GM12878 (cell line): ENCODE measurements around the gene ILRUN. TPM values are rescaled to one million over a fixed set of nuclear protein-coding genes. Genes with fewer than 3 reads are reported as not detected.

Experiments used
- ATAC-seq: fragments of 200-7000 bp; cut with Tn5 transposase; 3 replicates; pipeline ENCODE4 v1.9.1; 2020; ENCODE audit warnings: mild to moderate bottlenecking, moderate library complexity
- BruUV-seq: library from RNA; stranded (reverse); fragments of 400-500 nt; replicated peaks from 2 replicates; lab custom pipeline; 2021; lab: Mats Ljungman, UMichigan
- CTCF ChIA-PET: fragments of 300-600 bp; sonication (Branson Sonifier 250); formaldehyde crosslinking; extraction: SDS; loops from one replicate; lab custom pipeline; 2021; ENCODE audit warnings: inconsistent platforms; lab: Yijun Ruan, JAX
- POLR2A ChIA-PET: fragments of 350-600 bp; formaldehyde crosslinking; extraction: SDS; loops from one replicate; lab custom pipeline; 2021; ENCODE audit warnings: inconsistent platforms; lab: Charles Lee
- RAD21 ChIA-PET: fragments of 300-600 bp; sonication (Branson Sonifier 250); formaldehyde crosslinking; loops from one replicate; lab custom pipeline; 2023; ENCODE audit warnings: antibody characterized with exemption; ENCODE audit not compliant: unreplicated experiment; lab: Charles Lee
- SMC1A ChIA-PET: fragments of 300-600 bp; sonication (Branson Sonifier 250); formaldehyde crosslinking; loops from one replicate; lab custom pipeline; 2023; ENCODE audit not compliant: unreplicated experiment, uncharacterized antibody; lab: Charles Lee
- DNase-seq: peaks from one replicate; pipeline ENCODE4 v3.0.0-alpha.2; 2011; ENCODE audit warnings: low read depth, low spot score
- FAIRE-seq: peaks from 3 replicates; lab custom pipeline; 2011; peaks lifted over from hg19 to GRCh38; lab: Jason Lieb, UNC
- H2AFZ ChIP-seq: 2 replicates; pipeline ENCODE4 v1.6.0; 2011; ENCODE audit warnings: low read depth, low read length, control low read depth; ENCODE audit not compliant: control insufficient read depth
- H3K27ac ChIP-seq: 2 replicates; pipeline ENCODE4 v1.5.1; 2011; ENCODE audit warnings: control low read depth; ENCODE audit not compliant: control insufficient read depth, insufficient read depth
- H3K27me3 ChIP-seq, 2 experiments: replicated peaks in 1 of 2; 2 replicates each; pipeline versions ENCODE4 v1.6.0 to v1.6.1; 2011; ENCODE audit warnings: low read length in 1 of 2; ENCODE audit not compliant: control insufficient read depth in 2 of 2, insufficient read depth in 2 of 2
- H3K36me3 ChIP-seq, 2 experiments: 2 replicates each; pipeline ENCODE4 v1.5.1; 2011; ENCODE audit warnings: low read length in 1 of 2; ENCODE audit not compliant: control insufficient read depth in 2 of 2, insufficient read depth in 2 of 2
- H3K4me1 ChIP-seq: 2 replicates; pipeline ENCODE4 v1.6.1; 2011; ENCODE audit warnings: mild to moderate bottlenecking, low read length, moderate library complexity, mixed read lengths; ENCODE audit not compliant: control insufficient read depth, insufficient read depth
- H3K4me2 ChIP-seq: 2 replicates; pipeline ENCODE4 v1.6.0; 2011; ENCODE audit warnings: control low read depth; ENCODE audit not compliant: control insufficient read depth, insufficient read depth
- H3K4me3 ChIP-seq: fragments of 200-600 bp; sonication (generic); 2 replicates; pipeline ENCODE4 v1.5.1; 2016
- H3K79me2 ChIP-seq: 2 replicates; pipeline ENCODE4 v1.6.0; 2011; ENCODE audit warnings: low read length; ENCODE audit not compliant: control insufficient read depth, insufficient read depth
- H3K9ac ChIP-seq: 2 replicates; pipeline ENCODE4 v1.8.0; 2011; ENCODE audit warnings: low read length, control low read depth, mixed read lengths; ENCODE audit not compliant: control insufficient read depth, insufficient read depth
- H3K9me3 ChIP-seq: replicated peaks from 3 replicates; pipeline ENCODE4 v1.5.1; 2011; ENCODE audit warnings: mild to moderate bottlenecking, low read length; ENCODE audit not compliant: control insufficient read depth, insufficient read depth
- H4K20me1 ChIP-seq: 2 replicates; pipeline ENCODE4 v1.6.0; 2011; ENCODE audit not compliant: control insufficient read depth, insufficient read depth
- ATF7 ChIP-seq: fragments of 450-650 bp; IDR thresholded peaks from 2 replicates; pipeline ENCODE4 v1.6.1; 2016; ENCODE audit warnings: low read depth, mild to moderate bottlenecking
- CBX3 ChIP-seq: fragments of 200-600 bp; sonication (generic); IDR thresholded peaks from 2 replicates; pipeline ENCODE4 v1.6.1; 2016; ENCODE audit warnings: low read depth, borderline replicate concordance
- CHD2 ChIP-seq: IDR thresholded peaks from 2 replicates; pipeline ENCODE4 v1.6.1; 2011; ENCODE audit warnings: low read depth, low read length, improper control_type of control experiment, borderline replicate concordance
- JUNB ChIP-seq: IDR thresholded peaks from 2 replicates; pipeline ENCODE4 v1.6.1; 2016; ENCODE audit warnings: antibody characterized with exemption, mild to moderate bottlenecking
- MYB ChIP-seq: fragments of 150-350 bp; IDR thresholded peaks from 2 replicates; pipeline ENCODE4 v1.6.1; 2014; ENCODE audit warnings: mild to moderate bottlenecking, low read depth, low read length, borderline replicate concordance
- REST ChIP-seq: IDR thresholded peaks from 2 replicates; pipeline ENCODE4 v1.6.1; 2012; ENCODE audit warnings: mild to moderate bottlenecking, low read depth, low read length
- SMAD5 ChIP-seq: IDR thresholded peaks from 2 replicates; pipeline ENCODE4 v1.6.1; 2016; ENCODE audit warnings: antibody characterized with exemption, low read depth
- WGBS: methylation state at CpG from one replicate; pipeline ENCODE4 v1.1.6; 2016; ENCODE audit warnings: low lambda C conversion rate; ENCODE audit not compliant: insufficient replicate concordance, insufficient coverage; ENCODE audit errors: missing lambda C conversion rate; 5-methylcytosine and 5-hydroxymethylcytosine counted together
- in situ Hi-C: fragments of 300-500 bp; cut with MboI; formaldehyde crosslinking; loops from 9 replicates; pipeline ENCODE4 v1.14.3; 2018; ENCODE audit warnings: mixed read lengths
- intact Hi-C: fragments of 100-400 bp; cut with micrococcal nuclease; formaldehyde crosslinking; loops from one replicate; pipeline ENCODE4 v1.14.2; 2022; ENCODE audit not compliant: unreplicated experiment
- polyA plus RNA-seq, 11 experiments: library from polyadenylated mRNA; depleted of rRNA in 4 of 11; unstranded in 6 of 11; stranded (reverse) in 5 of 11; fragments of >200 nt; fragmentation: Nextera tagmentation in 4 of 11; fragmentation: Illumina TruSeq in 1 of 11; extraction: Ambion mirVana in 4 of 11; extraction: Trizol in 1 of 11; gene quantifications; 1 replicate in 1 of 11; 2 replicates in 10 of 11; pipeline versions ENCODE4 v1.2.1 to v1.2.3, GENCODE V29; 2011 to 2016; ENCODE audit warnings: inconsistent platforms in 2 of 11, missing spikeins in 2 of 11, low read depth in 1 of 11
- total RNA-seq, 4 experiments: library from RNA; depleted of rRNA in 3 of 4; stranded (reverse); fragments of >200 nt in 3 of 4; fragmentation: Illumina TruSeq in 1 of 4; extraction: Trizol in 1 of 4; gene quantifications; 2 replicates each; pipeline versions ENCODE4 v1.2.1 to v1.2.3, GENCODE V29; 2013 to 2021

ILRUN gene
- total and polyA plus RNA-seq, 10 of the 15 experiments (the other 5 are each of a cell fraction or from before 2014, with no cell fraction given), result 21.0 to 114 (median 48.9) TPM

DNA sequence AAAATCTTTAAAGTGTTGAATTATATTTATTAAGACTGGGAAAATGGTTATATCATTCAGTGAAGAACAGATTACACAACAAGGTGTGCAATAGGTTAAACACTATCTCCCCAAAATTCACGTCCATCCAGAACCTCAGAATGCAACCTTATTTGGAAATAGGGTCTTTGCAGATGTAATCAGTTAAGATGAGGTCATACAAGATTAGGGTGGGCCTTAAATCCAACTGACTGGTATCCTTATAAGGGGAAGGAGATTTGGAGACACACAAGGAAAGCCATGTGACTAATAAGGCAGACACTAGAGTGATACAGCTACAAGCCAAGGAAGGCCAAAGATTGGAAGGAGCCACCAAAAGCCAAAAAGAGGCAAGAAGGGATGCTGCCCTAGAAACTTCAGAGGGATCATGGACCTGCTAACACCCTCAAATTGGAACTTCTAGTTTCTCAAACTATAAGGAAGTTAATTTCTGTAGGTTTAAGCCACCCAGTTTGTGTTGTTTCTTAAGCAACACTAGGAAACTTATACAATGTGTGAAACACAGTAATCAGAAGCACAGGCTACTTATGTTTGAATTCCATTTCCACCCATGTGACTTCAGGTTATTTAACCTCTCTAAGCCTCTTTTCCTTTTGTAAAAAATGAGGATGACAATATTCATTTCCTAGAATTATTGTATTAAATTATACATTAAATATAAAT, 16.9 kb downstream of the ILRUN start:
- no peak for FAIRE-seq
- intact Hi-C loops, result no loop called here
- Histone ChIP-seq H3K36me3 (no peaks in the 10 kb centered on the region; a peak in 2 of 4 replicates), H3K9ac (no peak overlapping the region), H3K4me2 (peak overlapping the region; percentile 21; the same call in 1 of the 2 replicates), H3K27ac (peak overlapping the region; percentile 43), H3K79me2 (peaks cover 92% of the 10 kb centered on the region), H3K9me3 (no peaks in the 10 kb centered on the region; the same call in 2 of the 3 replicates), H3K4me1 (peaks cover 26% of the 10 kb centered on the region), H2AFZ (no peak overlapping the region), H3K27me3 (no peaks in the 10 kb centered on the region), H3K4me3 (no peak overlapping the region)
- in situ Hi-C loops, result no loop called here
- 94% methylated on average over 1 of the region's 1 CpG for WGBS
- no peak for DNase-seq
- POLR2A ChIA-PET, result interaction anchor here (14.8 kb wide), 1 partner anchor 17 kb away, joined by 329 read pairs; no protein-coding TSS in a partner anchor
- TSS peak; percentile 38 for BruUV-seq
- SMC1A ChIA-PET, result interaction anchor here (16.2 kb wide), 1 partner anchor 39 kb away, joined by 213 read pairs; no protein-coding TSS in a partner anchor
- peak; percentile 11; the same call in 2 of the 3 replicates for ATAC-seq
- TF ChIP-seq ATF7 (peak; percentile 35; the same call in 1 of the 2 replicates), JUNB (no peak), CHD2 (no peak), SMAD5 (no peak), CBX3 (no peak), REST (no peak), MYB (no peak)
- TF ChIP-seq, all 136 proteins: peak for 1
- CTCF ChIA-PET, result interaction anchor here (1.0 kb wide), 1 partner anchor 23 kb away, joined by 4 read pairs; no protein-coding TSS in a partner anchor
- RAD21 ChIA-PET, result no interaction called here
- no peaks in the 10 kb centered on the region for H4K20me1 ChIP-seq
